Measurements from ENCODE around the gene S1PR3. TPM values are rescaled to one million over a fixed set of nuclear protein-coding genes. Genes with fewer than 3 reads are reported as not detected.
A peak's percentile ranks its signal among the peaks of the same experiment; 100 is the strongest.
"Not testable (repeated sequence)": the region's sequence is repeated elsewhere in the genome, so short reads cannot be mapped to it uniquely, and the experiment has no call there.

The S1PR3 gene
- total RNA-seq = 100 to 1,000 TPM in 1 of 2 donors, 10 to 100 TPM in 1; 90.5 to 208 TPM
- long read RNA-seq, donor 1, full-length matches to known transcripts = 48 of 48 reads
- long read RNA-seq, donor 1, partial matches to known transcripts = 0 of 48 reads
- long read RNA-seq, donor 1, other reads (novel, unspliced or antisense) = 0 of 48 reads
- long read RNA-seq, donor 2, full-length matches to known transcripts = 76 of 77 reads
- long read RNA-seq, donor 2, partial matches to known transcripts = 0 of 77 reads
- long read RNA-seq, donor 2, other reads (novel, unspliced or antisense) = 1 of 77 reads

- peak; percentile 89 for DNase-seq (ENCODE audit: low spot score)
- intact Hi-C loops (cut with DNase I) = loop anchor here (5.0 kb wide), 2 partner anchors 194 to 204 kb away; no protein-coding TSS in a partner anchor
These were observed at the start of gene S1PR3 for GRCh38 chr9:88991066-88992034. TSS of gene S1PR3 (plus strand) at chr9:88991468. CDS start at chr9:89001201, 9,733 bp downstream.

- intact Hi-C loops (cut with DNase I) = not testable (repeated sequence)
These were observed 49.7 kb upstream of the S1PR3 start for GRCh38 chr9:88941586-88941985.

GRCh38 chr9:88942411-88942810, 48.9 kb upstream of the S1PR3 start:
- no peak for DNase-seq (ENCODE audit: low spot score)
- intact Hi-C loops (cut with DNase I) = no loop called here

More at GRCh38 chr9:88941586-88941985, 49.7 kb upstream of the S1PR3 start:
- not testable (repeated sequence) for DNase-seq (ENCODE audit: low spot score)

- intact Hi-C loops (cut with DNase I) = no loop called here
- DNase-seq (ENCODE audit: low spot score) = no peak
These were observed 45.5 kb upstream of the S1PR3 start for GRCh38 chr9:88945636-88946333.

- no peak for DNase-seq (ENCODE audit: low spot score)
- intact Hi-C loops (cut with DNase I) = no loop called here
These were observed 43.4 kb upstream of the S1PR3 start for GRCh38 chr9:88947581-88948573.

GRCh38 chr9:88949425-88949824, 41.8 kb upstream of the S1PR3 start:
- no peak for DNase-seq (ENCODE audit: low spot score)
- intact Hi-C loops (cut with DNase I) = no loop called here

- intact Hi-C loops (cut with DNase I) = no loop called here
These were observed 41.3 kb upstream of the S1PR3 start for GRCh38 chr9:88949961-88950340.

GRCh38 chr9:88950341-88951154, 40.7 kb upstream of the S1PR3 start:
- DNase-seq (ENCODE audit: low spot score) = no peak
- intact Hi-C loops (cut with DNase I) = no loop called here

More at GRCh38 chr9:88949961-88950340, 41.3 kb upstream of the S1PR3 start:
- DNase-seq (ENCODE audit: low spot score) = no peak

- DNase-seq (ENCODE audit: low spot score) = no peak
- intact Hi-C loops (cut with DNase I) = no loop called here
These were observed 40.1 kb upstream of the S1PR3 start for GRCh38 chr9:88951155-88951542.

GRCh38 chr9:88952086-88952615, 39.1 kb upstream of the S1PR3 start:
- DNase-seq (ENCODE audit: low spot score) = no peak
- intact Hi-C loops (cut with DNase I) = no loop called here

GRCh38 chr9:88952976-88953375, 38.3 kb upstream of the S1PR3 start:
- no peak for DNase-seq (ENCODE audit: low spot score)
- intact Hi-C loops (cut with DNase I) = no loop called here

- intact Hi-C loops (cut with DNase I) = no loop called here
- DNase-seq (ENCODE audit: low spot score) = no peak
These were observed 37.8 kb upstream of the S1PR3 start for GRCh38 chr9:88953381-88954029.

GRCh38 chr9:88954066-88954465, 37.2 kb upstream of the S1PR3 start:
- intact Hi-C loops (cut with DNase I) = no loop called here
- DNase-seq (ENCODE audit: low spot score) = no peak

- no peak for DNase-seq (ENCODE audit: low spot score)
- intact Hi-C loops (cut with DNase I) = no loop called here
These were observed 33.7 kb upstream of the S1PR3 start for GRCh38 chr9:88957526-88957925.

GRCh38 chr9:88959727-88960469, 31.4 kb upstream of the S1PR3 start:
- intact Hi-C loops (cut with DNase I) = no loop called here

GRCh38 chr9:88960632-88961031, 30.6 kb upstream of the S1PR3 start:
- intact Hi-C loops (cut with DNase I) = no loop called here
- no peak for DNase-seq (ENCODE audit: low spot score)

More at GRCh38 chr9:88959727-88960469, 31.4 kb upstream of the S1PR3 start:
- no peak for DNase-seq (ENCODE audit: low spot score)

Data from posterior vena cava (tissue), 2 donors.